Left ventricle myocardium superior (tissue), 1 donor: ENCODE data around the gene CANT1. TPM values are rescaled to one million over a fixed set of nuclear protein-coding genes. Genes with fewer than 3 reads are reported as not detected.

Experiments
- ATAC-seq: fragments of 200-7000 bp; cut with Tn5 transposase; one replicate; pipeline ENCODE4 v1.9.1; 2020; ENCODE audit warnings: mild to moderate bottlenecking, moderate library complexity
- DNase-seq: peaks from one replicate; pipeline ENCODE4 v3.0.0-alpha.2; 2020
- intact Hi-C: fragments of 100-400 bp; cut with micrococcal nuclease; formaldehyde crosslinking; loops from one replicate; pipeline ENCODE4 v1.11.0; 2022
- total RNA-seq: library from RNA; stranded (reverse); fragmentation: NEBNext Ultra II Directional; extraction: Animal tissue kit (Norgen Biotek cat#: 25700); gene quantifications from one replicate; pipeline ENCODE4 v1.2.1, GENCODE V29; 2021
- donor health status: DM: no; HTN: yes; CAD: no; lungs with severe emphysema.

CANT1 gene
- total RNA-seq, 1 donor from 2014 or later: 28.2 TPM

GRCh38 chr17:79001190-79002020, 8.2 kb downstream of the CANT1 start:
- ATAC-seq (no peak), DNase-seq (no peak)
- intact Hi-C loops: no loop called here

- ATAC-seq (no peak), DNase-seq (no peak)
- intact Hi-C loops: no loop called here
Measured at GRCh38 chr17:79000396-79001189, 9.0 kb downstream of the CANT1 start.

GRCh38 chr17:78999947-79000395, 9.6 kb downstream of the CANT1 start:
- intact Hi-C loops: no loop called here
- DNase-seq (no peak), ATAC-seq (no peak)

GRCh38 chr17:78999056-78999768, 10.4 kb downstream of the CANT1 start:
- ATAC-seq: no peak

GRCh38 chr17:78998311-78999055, 11.1 kb downstream of the CANT1 start:
- intact Hi-C loops: no loop called here
- DNase-seq (peak; percentile 86), ATAC-seq (peak; percentile 81)

More at GRCh38 chr17:78999056-78999768, 10.4 kb downstream of the CANT1 start:
- DNase-seq: no peak
- intact Hi-C loops: no loop called here

- intact Hi-C loops: no loop called here
- DNase-seq (no peak), ATAC-seq (no peak)
Measured at GRCh38 chr17:78997881-78998280, 11.7 kb downstream of the CANT1 start.

- intact Hi-C loops: no loop called here
- DNase-seq: no peak
Measured at GRCh38 chr17:78997231-78997741, 12.3 kb downstream of the CANT1 start.

GRCh38 chr17:78996781-78997201, 12.8 kb downstream of the CANT1 start:
- no peak for ATAC-seq
- intact Hi-C loops: no loop called here
- DNase-seq: no peak

More at GRCh38 chr17:78997231-78997741, 12.3 kb downstream of the CANT1 start:
- no peak for ATAC-seq

- DNase-seq: peak; percentile 60
- peak; percentile 2 for ATAC-seq
- intact Hi-C loops: no loop called here
Measured at GRCh38 chr17:78995761-78996451, 13.7 kb downstream of the CANT1 start.

GRCh38 chr17:78995022-78995760, 14.4 kb downstream of the CANT1 start:
- no peak for DNase-seq
- intact Hi-C loops: no loop called here
- ATAC-seq: no peak

- DNase-seq: no peak
- intact Hi-C loops: no loop called here
- ATAC-seq: no peak
Measured at GRCh38 chr17:78993981-78994671, 15.4 kb downstream of the CANT1 start.

- intact Hi-C loops: no loop called here
- ATAC-seq (peak; percentile 42), DNase-seq (peak; percentile 57)
Measured at GRCh38 chr17:78993241-78993956, 16.2 kb downstream of the CANT1 start.

GRCh38 chr17:78992542-78993212, 16.9 kb downstream of the CANT1 start:
- ATAC-seq: no peak
- DNase-seq: peak; percentile 18
- intact Hi-C loops: no loop called here

- intact Hi-C loops: no loop called here
- DNase-seq: peak; percentile 18
- ATAC-seq: no peak
Measured at GRCh38 chr17:78991906-78992532, 17.5 kb downstream of the CANT1 start.

- DNase-seq: peak; percentile 20
- intact Hi-C loops: no loop called here
- no peak for ATAC-seq
Measured at GRCh38 chr17:78991017-78991738, 18.4 kb downstream of the CANT1 start.
